ENCODE measurements around the gene SYTL1. TPM values are rescaled to one million over a fixed set of nuclear protein-coding genes. Genes with fewer than 3 reads are reported as not detected.

The SYTL1 gene
- total RNA-seq, 2 experiments from 2014 or later, result 81.7 to 117 TPM

DNA sequence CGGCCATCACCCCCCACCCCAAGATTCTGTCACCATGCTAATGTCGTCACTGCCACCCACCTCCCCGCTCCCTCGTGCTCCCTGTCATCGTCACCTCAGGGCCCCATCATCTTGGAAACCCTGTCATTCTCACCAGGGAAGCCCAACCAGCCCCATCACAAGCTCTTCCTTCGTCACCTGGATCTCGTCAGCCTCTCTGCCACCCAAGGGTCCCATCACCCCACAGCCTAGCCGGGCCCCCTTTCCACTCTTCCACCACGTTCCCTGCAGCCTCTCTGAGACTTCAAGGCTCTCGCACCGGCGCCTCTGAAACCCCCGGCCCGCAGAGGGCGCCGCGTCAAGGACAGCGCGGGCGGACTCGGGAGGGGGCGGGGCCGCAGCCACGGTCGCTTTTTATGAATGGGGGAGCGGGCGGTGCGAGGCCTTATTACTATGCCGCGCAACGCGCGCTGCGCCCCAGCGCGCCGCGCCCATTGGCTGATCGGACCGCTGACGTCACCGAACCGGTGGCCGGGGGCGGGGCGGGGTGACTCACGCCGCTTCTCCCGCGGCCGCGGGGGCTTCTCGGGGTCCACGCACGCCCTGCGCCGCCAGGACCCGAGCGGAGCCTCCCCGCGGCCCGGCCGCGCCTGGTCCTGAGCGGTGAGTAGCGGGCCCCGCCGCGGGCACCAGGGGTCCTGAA, 50.4 kb downstream of the SYTL1 start, which contains the start of gene GPR3:
Gene GPR3 (plus strand): TSS at position 527 of the 682 bp plus-strand sequence. CDS start 1,177 bp downstream, outside the sequence.
- ChIA-PET CTCF (ENCODE audit: unreplicated experiment) (interaction anchor here (1.0 kb wide), 1 partner anchor 271 kb away, joined by 6 read pairs; no protein-coding TSS in a partner anchor), POLR2A (interaction anchor here (0.5 kb wide), 1 partner anchor 777 kb away, joined by 4 read pairs; no protein-coding TSS in a partner anchor)
- peaks cover 13% of the 10 kb centered on the region for H3K4me1 ChIP-seq (ENCODE audit: insufficient read depth, low read length, poor library complexity, severe bottlenecking)
- no peaks in the 10 kb centered on the region for H3K9me2 ChIP-seq (ENCODE audit: insufficient read depth, low read length)
- no peaks in the 10 kb centered on the region for H3K36me3 ChIP-seq (ENCODE audit: insufficient read depth, low read length)
- no peaks in the 10 kb centered on the region for H4K20me1 ChIP-seq (ENCODE audit: insufficient read depth, low read length)
- peak within 1 kb of the TSS; percentile 75 for H3K4me3 ChIP-seq (ENCODE audit: low read depth, low read length, poor library complexity, severe bottlenecking)
- H3K4me2 ChIP-seq (ENCODE audit: low read length), result peak within 1 kb of the TSS; percentile 87
- intact Hi-C loops (cut with micrococcal nuclease; ENCODE audit: unreplicated experiment), result loop anchor here (1.0 to 5.0 kb wide), 3 partner anchors 50 to 290 kb away; partner anchors contain the start of gene SYTL1
- TF ChIP-seq, protein P1, sequence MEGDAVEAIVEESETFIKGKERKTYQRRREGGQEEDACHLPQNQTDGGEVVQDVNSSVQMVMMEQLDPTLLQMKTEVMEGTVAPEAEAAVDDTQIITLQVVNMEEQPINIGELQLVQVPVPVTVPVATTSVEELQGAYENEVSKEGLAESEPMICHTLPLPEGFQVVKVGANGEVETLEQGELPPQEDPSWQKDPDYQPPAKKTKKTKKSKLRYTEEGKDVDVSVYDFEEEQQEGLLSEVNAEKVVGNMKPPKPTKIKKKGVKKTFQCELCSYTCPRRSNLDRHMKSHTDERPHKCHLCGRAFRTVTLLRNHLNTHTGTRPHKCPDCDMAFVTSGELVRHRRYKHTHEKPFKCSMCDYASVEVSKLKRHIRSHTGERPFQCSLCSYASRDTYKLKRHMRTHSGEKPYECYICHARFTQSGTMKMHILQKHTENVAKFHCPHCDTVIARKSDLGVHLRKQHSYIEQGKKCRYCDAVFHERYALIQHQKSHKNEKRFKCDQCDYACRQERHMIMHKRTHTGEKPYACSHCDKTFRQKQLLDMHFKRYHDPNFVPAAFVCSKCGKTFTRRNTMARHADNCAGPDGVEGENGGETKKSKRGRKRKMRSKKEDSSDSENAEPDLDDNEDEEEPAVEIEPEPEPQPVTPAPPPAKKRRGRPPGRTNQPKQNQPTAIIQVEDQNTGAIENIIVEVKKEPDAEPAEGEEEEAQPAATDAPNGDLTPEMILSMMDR (conservative IDR thresholded peaks at IDR 0.05; ENCODE audit: low read length), result peak; percentile 74
- no peak for TF ChIP-seq EZH2phosphoT487 (IDR thresholded peaks at IDR 0.05; ENCODE audit: borderline replicate concordance, low read depth, low read length)
- no TSS peak for BruUV-seq (replicated peaks)
- H3K9me3 ChIP-seq (ENCODE audit: low read length), result no peaks in the 10 kb centered on the region
- DNase-seq (ENCODE audit: low spot score), result peak; percentile 96
- peak within 1 kb of the TSS; percentile 90 for H2AFZ ChIP-seq (ENCODE audit: low read length)
- no peaks in the 10 kb centered on the region for H3K79me2 ChIP-seq (ENCODE audit: insufficient read depth, low read depth, low read length)
- no peak within 1 kb of the TSS for H3K27ac ChIP-seq (ENCODE audit: low read depth, low read length, poor library complexity, severe bottlenecking)

DNA sequence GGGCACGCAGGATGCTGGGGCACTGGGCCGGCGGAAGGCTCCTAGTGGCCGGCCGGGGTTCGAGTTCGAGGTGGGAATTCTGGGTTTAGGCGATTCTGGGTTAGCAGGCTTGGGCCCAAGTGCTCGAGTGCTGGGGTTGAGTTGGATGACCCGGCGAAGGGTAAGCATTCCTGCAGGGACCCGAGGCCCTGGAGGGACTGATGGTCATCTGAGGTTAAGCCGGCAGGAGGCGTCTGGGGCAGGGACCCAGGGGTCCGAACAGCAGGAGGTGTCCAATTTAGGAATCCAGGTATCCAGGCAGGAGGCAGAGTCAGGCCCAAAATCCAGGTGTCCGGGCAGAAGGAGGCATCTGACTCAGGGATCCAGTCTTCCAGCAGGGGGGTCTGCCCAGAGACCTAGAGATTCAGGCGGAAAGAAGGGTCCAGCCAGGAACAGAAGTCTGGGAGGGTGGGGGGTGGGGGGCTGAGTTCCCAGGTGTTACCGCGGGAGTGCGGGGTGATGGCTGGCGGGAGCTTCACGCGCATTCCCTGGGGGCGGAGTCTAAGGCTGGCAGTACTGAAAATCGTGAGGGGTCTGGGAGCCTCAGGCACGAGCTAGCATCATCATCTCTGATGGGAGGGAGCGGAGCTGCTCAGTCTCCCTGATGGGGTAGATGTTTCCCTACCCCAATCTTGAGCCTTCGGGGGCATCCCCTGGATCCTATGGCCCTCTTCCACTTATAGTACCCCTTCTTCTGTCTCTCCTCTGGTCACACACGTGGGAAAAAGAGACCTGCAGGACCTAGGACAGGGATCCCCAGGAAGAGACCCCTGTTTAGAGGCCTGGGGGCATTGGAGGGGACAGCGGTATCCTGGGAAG, 51.2 kb downstream of the SYTL1 start:
- H2AFZ ChIP-seq (ENCODE audit: low read length), result peak overlapping the region; percentile 90
- no peaks in the 10 kb centered on the region for H3K79me2 ChIP-seq (ENCODE audit: insufficient read depth, low read depth, low read length)
- peaks cover 13% of the 10 kb centered on the region for H3K4me1 ChIP-seq (ENCODE audit: insufficient read depth, low read length, poor library complexity, severe bottlenecking)
- no TSS peak for BruUV-seq (replicated peaks)
- H4K20me1 ChIP-seq (ENCODE audit: insufficient read depth, low read length), result no peaks in the 10 kb centered on the region
- peak overlapping the region; percentile 87 for H3K4me2 ChIP-seq (ENCODE audit: low read length)
- CTCF ChIA-PET (ENCODE audit: unreplicated experiment), result interaction anchor here (1.0 kb wide), 1 partner anchor 61 kb away, joined by 3 read pairs; no protein-coding TSS in a partner anchor
- no peak for DNase-seq (ENCODE audit: low spot score)
- H3K27ac ChIP-seq (ENCODE audit: low read depth, low read length, poor library complexity, severe bottlenecking), result no peak overlapping the region
- POLR2A ChIA-PET, result no interaction called here
- H3K9me2 ChIP-seq (ENCODE audit: insufficient read depth, low read length), result no peaks in the 10 kb centered on the region
- H3K9me3 ChIP-seq (ENCODE audit: low read length), result no peaks in the 10 kb centered on the region
- intact Hi-C loops (cut with micrococcal nuclease; ENCODE audit: unreplicated experiment), result loop anchor here (1.0 to 5.0 kb wide), 3 partner anchors 51 to 291 kb away; partner anchors contain the start of gene SYTL1
- H3K36me3 ChIP-seq (ENCODE audit: insufficient read depth, low read length), result no peaks in the 10 kb centered on the region
- no peak for TF ChIP-seq EZH2phosphoT487 (IDR thresholded peaks at IDR 0.05; ENCODE audit: borderline replicate concordance, low read depth, low read length)
- TF ChIP-seq, protein P1 (conservative IDR thresholded peaks at IDR 0.05; ENCODE audit: low read length), result peak; percentile 50; the same call in 1 of the 2 replicates
- H3K4me3 ChIP-seq (ENCODE audit: low read depth, low read length, poor library complexity, severe bottlenecking), result peak overlapping the region; percentile 75

All from OCI-LY7 (cell line).